ENCODE results near the gene MRC2.
A peak's percentile ranks its signal among the peaks of the same experiment; 100 is the strongest.

MRC2 gene
- long read RNA-seq, full-length matches to known transcripts = 19 of 77 reads
- long read RNA-seq, partial matches to known transcripts = 49 of 77 reads
- long read RNA-seq, other reads (novel, unspliced or antisense) = 9 of 77 reads

GRCh38 chr17:62627219-62627903 is at the start of gene MRC2:
Gene MRC2 (plus strand): TSS chr17:62627670. CDS start chr17:62627803, 133 bp downstream.
- Histone ChIP-seq H3K4me3 (replicated peaks; ENCODE audit: insufficient read depth, low read length) (peak within 1 kb of the TSS; percentile 68), H3K27ac (replicated peaks) (peak within 1 kb of the TSS; percentile 75), H3K27me3 (ENCODE audit: insufficient read depth, poor library complexity, severe bottlenecking) (no peaks in the 10 kb centered on the region)
- TF ChIP-seq GABPA (IDR thresholded peaks at IDR 0.05; ENCODE audit: low read depth) (no peak), REST (IDR thresholded peaks at IDR 0.05; ENCODE audit: insufficient replicate concordance, low read depth) (no peak), POLR2AphosphoS5 (IDR thresholded peaks at IDR 0.05; ENCODE audit: low read depth) (peak; percentile 34; the same call in 1 of the 2 replicates), CTCF (IDR thresholded peaks at IDR 0.05; ENCODE audit: insufficient read depth, low read length) (no peak), SPI1 (IDR thresholded peaks at IDR 0.05; ENCODE audit: borderline replicate concordance, low read depth) (peak; percentile 78)
- peak; percentile 84 to 87 for DNase-seq (ENCODE audit: low read depth in 1 of 2, low spot score in 1 of 2)

GRCh38 chr17:62578757-62579487 is 48.5 kb upstream of the MRC2 start:
- H3K27me3 ChIP-seq (ENCODE audit: insufficient read depth, poor library complexity, severe bottlenecking) = no peaks in the 10 kb centered on the region
- H3K27ac ChIP-seq (replicated peaks) = no peak overlapping the region
- H3K4me3 ChIP-seq (replicated peaks; ENCODE audit: insufficient read depth, low read length) = no peak overlapping the region
- TF ChIP-seq POLR2AphosphoS5 (IDR thresholded peaks at IDR 0.05; ENCODE audit: low read depth) = no peak
- no peak for TF ChIP-seq GABPA (IDR thresholded peaks at IDR 0.05; ENCODE audit: low read depth)
- no peak for DNase-seq (ENCODE audit: low read depth in 1 of 2, low spot score in 1 of 2)

GRCh38 chr17:62580947-62581346 is 46.5 kb upstream of the MRC2 start:
- DNase-seq (ENCODE audit: low read depth in 1 of 2, low spot score in 1 of 2) = no peak
- TF ChIP-seq SPI1 (IDR thresholded peaks at IDR 0.05; ENCODE audit: borderline replicate concordance, low read depth) (no peak), POLR2AphosphoS5 (IDR thresholded peaks at IDR 0.05; ENCODE audit: low read depth) (no peak), GABPA (IDR thresholded peaks at IDR 0.05; ENCODE audit: low read depth) (no peak)
- Histone ChIP-seq H3K27me3 (ENCODE audit: insufficient read depth, poor library complexity, severe bottlenecking) (no peaks in the 10 kb centered on the region), H3K4me3 (replicated peaks; ENCODE audit: insufficient read depth, low read length) (no peak overlapping the region), H3K27ac (replicated peaks) (no peak overlapping the region)

GRCh38 chr17:62581764-62582163 is 45.7 kb upstream of the MRC2 start:
- TF ChIP-seq GABPA (IDR thresholded peaks at IDR 0.05; ENCODE audit: low read depth) = no peak
- no peak for TF ChIP-seq CTCF (IDR thresholded peaks at IDR 0.05; ENCODE audit: insufficient read depth, low read length)
- no peak for TF ChIP-seq REST (IDR thresholded peaks at IDR 0.05; ENCODE audit: insufficient replicate concordance, low read depth)
- TF ChIP-seq SPI1 (IDR thresholded peaks at IDR 0.05; ENCODE audit: borderline replicate concordance, low read depth) = no peak
- no peak for TF ChIP-seq POLR2AphosphoS5 (IDR thresholded peaks at IDR 0.05; ENCODE audit: low read depth)
- Histone ChIP-seq H3K27me3 (ENCODE audit: insufficient read depth, poor library complexity, severe bottlenecking) (no peaks in the 10 kb centered on the region), H3K27ac (replicated peaks) (no peak overlapping the region), H3K4me3 (replicated peaks; ENCODE audit: insufficient read depth, low read length) (no peak overlapping the region)
- no peak for DNase-seq (ENCODE audit: low read depth in 1 of 2, low spot score in 1 of 2)

Measured in HL-60 (cell line).